Measurements from ENCODE around the gene ASB6.

ASB6 gene

GRCh38 chr9:129647635-129648034 lies 5.7 kb upstream of the ASB6 start:
- Histone ChIP-seq H3K27me3 (ENCODE audit: insufficient read depth, low read length, poor library complexity, severe bottlenecking) (no peaks in the 10 kb centered on the region), H3K79me2 (ENCODE audit: insufficient read depth, low read length) (no peaks in the 10 kb centered on the region), H3F3A (ENCODE audit: low read depth) (no peaks in the 10 kb centered on the region), H3K9ac (ENCODE audit: low read depth, low read length, poor library complexity, severe bottlenecking) (no peak overlapping the region), H3K9me2 (replicated peaks; ENCODE audit: low read depth, low read length) (no peaks in the 10 kb centered on the region), H4K20me1 (ENCODE audit: insufficient read depth, low read length, poor library complexity, severe bottlenecking) (no peaks in the 10 kb centered on the region), H3K4me3 (ENCODE audit: low read length, poor library complexity, severe bottlenecking) (no peak overlapping the region), H3K4me2 (ENCODE audit: low read depth, low read length, poor library complexity, severe bottlenecking) (no peak overlapping the region), H2AFZ (ENCODE audit: low read length) (no peak overlapping the region), H3K36me3 (ENCODE audit: insufficient read depth, low read length) (no peaks in the 10 kb centered on the region), H3K9me3 (ENCODE audit: insufficient read depth, low read depth, low read length) (no peaks in the 10 kb centered on the region), H3K4me1 (ENCODE audit: insufficient read depth, low read length, poor library complexity, severe bottlenecking) (no peaks in the 10 kb centered on the region)
- TF ChIP-seq CTCF (conservative IDR thresholded peaks at IDR 0.05; ENCODE audit: low read length) (no peak), EZH2phosphoT487 (IDR thresholded peaks at IDR 0.05; ENCODE audit: borderline replicate concordance) (no peak)

GRCh38 chr9:129646654-129647053 lies 4.7 kb upstream of the ASB6 start:
- Histone ChIP-seq H3F3A (ENCODE audit: low read depth) (no peaks in the 10 kb centered on the region), H3K4me1 (ENCODE audit: insufficient read depth, low read length, poor library complexity, severe bottlenecking) (no peaks in the 10 kb centered on the region), H2AFZ (ENCODE audit: low read length) (no peak overlapping the region), H4K20me1 (ENCODE audit: insufficient read depth, low read length, poor library complexity, severe bottlenecking) (no peaks in the 10 kb centered on the region), H3K9me2 (replicated peaks; ENCODE audit: low read depth, low read length) (no peaks in the 10 kb centered on the region), H3K9me3 (ENCODE audit: insufficient read depth, low read depth, low read length) (no peaks in the 10 kb centered on the region), H3K4me3 (ENCODE audit: low read length, poor library complexity, severe bottlenecking) (no peak overlapping the region), H3K27me3 (ENCODE audit: insufficient read depth, low read length, poor library complexity, severe bottlenecking) (no peaks in the 10 kb centered on the region), H3K36me3 (ENCODE audit: insufficient read depth, low read length) (no peaks in the 10 kb centered on the region), H3K9ac (ENCODE audit: low read depth, low read length, poor library complexity, severe bottlenecking) (no peak overlapping the region), H3K4me2 (ENCODE audit: low read depth, low read length, poor library complexity, severe bottlenecking) (no peak overlapping the region), H3K79me2 (ENCODE audit: insufficient read depth, low read length) (peaks cover 1% of the 10 kb centered on the region; the same call in 1 of the 2 replicates)
- TF ChIP-seq EZH2phosphoT487 (IDR thresholded peaks at IDR 0.05; ENCODE audit: borderline replicate concordance) (no peak), CTCF (conservative IDR thresholded peaks at IDR 0.05; ENCODE audit: low read length) (no peak)

- no peak for TF ChIP-seq CTCF (conservative IDR thresholded peaks at IDR 0.05; ENCODE audit: low read length)
- no peak for TF ChIP-seq EZH2phosphoT487 (IDR thresholded peaks at IDR 0.05; ENCODE audit: borderline replicate concordance)
- no peaks in the 10 kb centered on the region for H3K4me1 ChIP-seq (ENCODE audit: insufficient read depth, low read length, poor library complexity, severe bottlenecking)
- H3K79me2 ChIP-seq (ENCODE audit: insufficient read depth, low read length), result peaks cover 5% of the 10 kb centered on the region; the same call in 1 of the 2 replicates
- no peaks in the 10 kb centered on the region for H3K36me3 ChIP-seq (ENCODE audit: insufficient read depth, low read length)
- peaks cover under 1% of the 10 kb centered on the region for H4K20me1 ChIP-seq (ENCODE audit: insufficient read depth, low read length, poor library complexity, severe bottlenecking)
- H3F3A ChIP-seq (ENCODE audit: low read depth), result no peaks in the 10 kb centered on the region
- no peak overlapping the region for H2AFZ ChIP-seq (ENCODE audit: low read length)
- no peaks in the 10 kb centered on the region for H3K9me2 ChIP-seq (replicated peaks; ENCODE audit: low read depth, low read length)
- H3K4me3 ChIP-seq (ENCODE audit: low read length, poor library complexity, severe bottlenecking), result no peak overlapping the region
- H3K4me2 ChIP-seq (ENCODE audit: low read depth, low read length, poor library complexity, severe bottlenecking), result no peak overlapping the region
- no peaks in the 10 kb centered on the region for H3K9me3 ChIP-seq (ENCODE audit: insufficient read depth, low read depth, low read length)
- no peak overlapping the region for H3K9ac ChIP-seq (ENCODE audit: low read depth, low read length, poor library complexity, severe bottlenecking)
- H3K27me3 ChIP-seq (ENCODE audit: insufficient read depth, low read length, poor library complexity, severe bottlenecking), result no peaks in the 10 kb centered on the region
Observed at GRCh38 chr9:129646252-129646651, 4.3 kb upstream of the ASB6 start.

Data from Loucy (cell line).